GM18505 (cell line): ENCODE measurements around the gene HOXA2.

Source experiments
- ATAC-seq: cut with Tn5 transposase; IDR thresholded peaks from one replicate; pipeline ENCODE4 v1.9.1; 2021; ENCODE audit not compliant: unreplicated experiment
- POLR2A ChIP-seq: IDR thresholded peaks from 4 replicates; pipeline ENCODE4 v1.6.1; 2011; ENCODE audit warnings: borderline replicate concordance; ENCODE audit not compliant: insufficient read depth, insufficient read length; ENCODE audit errors: extremely low read depth

HOXA2 gene

DNA sequence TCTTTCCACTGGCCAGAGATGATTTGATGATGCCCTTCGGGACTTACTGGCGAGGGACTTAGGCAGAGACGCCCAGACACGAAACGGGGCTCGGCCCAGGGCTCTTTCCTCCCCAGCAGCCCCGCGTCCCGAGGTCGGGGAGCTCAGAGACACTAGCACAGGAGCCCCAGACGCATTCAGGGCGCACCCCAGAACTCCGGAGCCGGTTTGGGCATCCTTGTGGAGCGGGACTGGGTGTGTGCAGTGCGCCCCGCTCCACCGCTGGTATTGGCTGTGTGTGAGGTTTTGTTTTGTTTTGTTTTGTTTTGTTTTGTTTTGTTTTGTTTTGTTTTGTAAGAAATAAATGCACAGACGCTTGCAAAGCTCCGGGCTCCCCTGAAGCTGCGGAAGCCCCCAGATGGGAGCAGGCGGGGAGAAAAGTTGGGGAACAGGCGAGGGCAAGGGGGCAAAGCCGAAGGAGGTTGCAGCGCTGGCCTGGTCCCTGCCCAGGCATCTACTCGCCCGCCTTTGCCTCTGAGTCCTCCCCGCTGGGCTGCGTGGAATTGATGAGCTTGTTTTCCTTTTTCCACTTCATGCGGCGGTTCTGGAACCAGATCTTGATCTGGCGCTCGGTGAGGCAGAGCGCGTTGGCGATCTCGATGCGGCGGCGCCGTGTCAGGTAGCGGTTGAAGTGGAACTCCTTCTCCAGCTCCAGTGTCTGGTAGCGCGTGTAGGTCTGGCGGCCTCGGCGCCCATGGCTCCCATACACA, 42.9 kb upstream of the HOXA2 start:
- TF ChIP-seq POLR2A = no peak
- no peak for ATAC-seq

DNA sequence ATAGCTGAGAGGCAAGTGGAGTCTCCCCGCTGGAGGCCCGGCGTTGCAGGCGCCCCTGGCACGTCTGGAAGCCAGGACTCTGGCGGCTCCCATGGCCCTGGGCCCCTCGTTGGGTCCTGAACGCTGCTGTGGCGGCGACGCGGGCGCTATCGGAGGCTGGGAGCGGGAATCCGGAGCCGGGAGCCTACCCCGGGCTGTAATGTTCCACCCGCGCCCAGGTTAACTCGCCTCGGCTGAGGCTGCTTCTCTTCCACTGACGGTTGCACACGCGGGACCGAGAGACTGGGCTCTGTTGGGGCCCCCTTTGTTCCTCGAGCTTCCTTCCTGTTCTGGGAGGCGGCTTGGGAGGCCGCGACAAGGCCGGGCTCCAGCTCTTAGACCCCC, 42.3 kb upstream of the HOXA2 start:
- ATAC-seq = no peak
- TF ChIP-seq POLR2A = no peak

DNA sequence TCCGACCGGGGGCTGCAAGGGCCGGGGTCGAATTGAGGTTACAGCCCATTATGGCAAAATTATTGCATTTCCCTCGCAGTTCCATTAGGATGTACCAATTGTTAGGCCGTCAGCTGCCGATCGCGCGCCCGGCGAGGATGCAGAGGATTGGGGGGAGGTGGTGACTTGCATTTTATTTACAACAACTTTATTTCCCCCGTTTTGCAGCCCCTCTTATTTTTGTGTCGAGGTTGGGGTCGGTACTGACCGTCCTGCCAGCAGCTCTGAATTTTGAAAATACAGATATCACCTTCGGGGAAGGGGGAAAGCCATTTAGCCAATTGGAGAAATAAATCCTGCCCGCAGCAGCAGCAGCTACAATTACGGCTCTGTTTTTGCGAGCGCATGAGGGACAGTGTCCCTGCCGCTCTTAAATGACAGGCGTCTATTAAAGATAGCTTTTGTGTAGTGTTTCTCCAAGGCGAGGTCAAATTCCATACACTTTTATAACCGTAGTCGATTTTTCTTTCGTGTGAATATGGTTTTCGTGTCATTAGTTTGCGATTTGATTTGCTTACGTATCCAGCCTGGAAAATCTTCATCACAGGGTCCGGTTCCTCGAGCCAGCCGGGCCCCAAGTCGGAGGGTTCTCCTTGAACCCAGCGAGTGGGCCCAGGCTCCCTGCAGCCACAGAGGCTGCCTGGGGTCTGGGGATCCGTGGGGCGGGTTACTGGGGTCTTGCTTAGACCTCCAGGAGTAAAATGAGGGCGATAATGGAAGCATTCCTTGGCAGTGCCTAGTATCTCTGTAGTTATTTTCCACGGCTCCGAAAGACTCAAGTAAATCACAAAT, 41.7 kb upstream of the HOXA2 start:
- no peak for ATAC-seq
- TF ChIP-seq POLR2A = no peak

DNA sequence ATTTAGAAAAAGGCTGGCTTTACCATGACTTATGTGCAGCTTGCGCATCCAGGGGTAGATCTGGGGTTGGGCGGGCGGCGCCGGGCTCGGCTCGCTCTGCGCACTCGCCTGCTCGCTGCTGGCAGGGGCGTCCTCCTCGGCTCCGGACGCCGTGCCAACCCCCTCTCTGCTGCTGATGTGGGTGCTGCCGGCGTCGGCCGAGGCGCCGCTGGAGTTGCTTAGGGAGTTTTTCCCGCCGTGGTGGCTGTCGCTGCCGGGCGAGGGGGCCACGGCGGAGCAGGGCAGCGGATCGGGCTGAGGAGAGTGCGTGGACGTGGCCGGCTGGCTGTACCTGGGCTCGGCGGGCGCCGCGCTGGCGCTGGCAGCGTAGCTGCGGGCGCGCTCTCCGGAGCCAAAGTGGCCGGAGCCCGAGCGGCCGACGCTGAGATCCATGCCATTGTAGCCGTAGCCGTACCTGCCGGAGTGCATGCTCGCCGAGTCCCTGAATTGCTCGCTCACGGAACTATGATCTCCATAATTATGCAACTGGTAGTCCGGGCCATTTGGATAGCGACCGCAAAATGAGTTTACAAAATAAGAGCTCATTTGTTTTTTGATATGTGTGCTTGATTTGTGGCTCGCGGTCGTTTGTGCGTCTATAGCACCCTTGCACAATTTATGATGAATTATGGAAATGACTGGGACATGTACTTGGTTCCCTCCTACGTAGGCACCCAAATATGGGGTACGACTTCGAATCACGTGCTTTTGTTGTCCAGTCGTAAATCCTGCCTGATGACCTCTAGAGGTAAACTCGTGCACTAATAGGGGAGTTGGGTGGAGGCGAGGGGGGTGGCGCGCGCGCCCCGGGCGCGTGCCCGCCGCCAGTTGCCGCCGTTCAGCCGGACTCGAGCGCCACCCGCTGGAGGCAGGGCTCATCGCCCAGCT, 40.8 kb upstream of the HOXA2 start, which contains the start of gene HOXA5:
Gene HOXA5 (minus strand): TSS at position 659 of the 927 bp plus-strand sequence. CDS start 74 bp downstream, at position 585.
- ATAC-seq = no peak
- TF ChIP-seq POLR2A = no peak

GRCh38 chr7:27142580-27143022, 40.1 kb upstream of the HOXA2 start:
- TF ChIP-seq POLR2A = no peak
- no peak for ATAC-seq

DNA sequence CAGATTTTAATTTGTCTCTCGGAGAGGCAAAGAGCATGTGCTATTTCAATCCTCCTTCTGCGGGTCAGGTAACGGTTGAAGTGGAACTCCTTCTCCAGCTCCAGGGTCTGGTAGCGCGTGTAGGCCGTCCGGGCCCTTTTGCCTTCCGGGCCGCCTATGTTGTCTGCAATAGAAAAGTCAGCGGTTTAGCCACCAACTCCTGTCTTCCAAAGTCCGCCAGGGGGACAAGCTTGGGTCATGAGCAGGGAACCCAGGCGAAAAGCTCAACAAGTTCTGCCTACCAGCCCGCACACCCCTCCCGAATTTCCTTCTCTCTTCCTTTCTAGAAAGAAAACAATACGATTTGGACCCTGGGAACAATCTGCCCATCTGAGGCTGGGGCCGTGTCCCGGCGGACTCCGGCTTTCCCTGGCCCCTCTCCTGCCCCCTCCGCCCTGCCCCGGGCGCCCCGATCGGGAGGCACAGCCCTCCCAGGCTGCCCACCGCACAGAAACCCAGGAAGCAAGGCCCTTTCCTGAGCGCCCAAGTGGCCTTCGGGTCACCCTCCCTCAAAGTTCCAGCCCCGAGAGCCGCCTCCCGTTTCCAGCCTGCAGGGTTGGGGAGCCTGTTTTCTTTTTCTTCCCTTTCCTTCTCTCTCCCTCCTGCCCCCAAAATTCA, 39.6 kb upstream of the HOXA2 start:
- ATAC-seq = no peak
- TF ChIP-seq POLR2A = no peak

DNA sequence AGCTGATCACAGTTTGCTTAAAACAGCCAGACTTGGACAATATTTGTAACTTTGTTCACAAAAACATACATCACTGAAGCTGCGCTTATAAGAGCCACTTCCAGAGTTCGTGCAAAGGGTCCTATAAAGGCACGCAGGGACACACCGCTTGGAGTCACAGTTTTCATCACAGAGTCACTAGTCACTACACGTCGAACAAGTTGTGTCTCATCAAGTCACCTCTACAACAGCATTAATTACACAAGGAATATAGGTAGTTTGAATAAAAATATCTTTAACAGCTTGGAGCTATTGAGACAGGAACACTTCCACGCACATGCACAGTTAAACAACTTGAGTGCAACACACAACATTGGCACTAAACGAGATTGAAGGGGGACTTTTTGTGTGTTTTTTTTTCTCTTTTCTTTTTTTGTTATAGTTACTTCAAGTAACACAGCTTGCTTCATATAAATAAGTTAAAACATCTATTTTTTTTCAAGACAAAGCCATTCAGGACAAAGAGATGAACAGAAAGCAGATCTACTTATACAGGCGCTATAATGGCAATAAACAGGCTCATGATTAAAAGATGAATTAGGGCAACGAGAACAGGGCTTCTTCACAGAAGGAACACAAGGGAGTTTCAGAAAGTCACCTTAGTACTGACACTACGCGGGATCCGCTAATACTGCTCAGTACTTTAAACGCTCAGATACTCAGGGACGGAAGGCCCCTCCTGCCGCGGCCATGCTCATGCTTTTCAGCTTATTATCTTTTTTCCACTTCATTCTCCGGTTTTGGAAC, 38.8 kb upstream of the HOXA2 start:
- TF ChIP-seq POLR2A = no peak
- ATAC-seq = no peak

DNA sequence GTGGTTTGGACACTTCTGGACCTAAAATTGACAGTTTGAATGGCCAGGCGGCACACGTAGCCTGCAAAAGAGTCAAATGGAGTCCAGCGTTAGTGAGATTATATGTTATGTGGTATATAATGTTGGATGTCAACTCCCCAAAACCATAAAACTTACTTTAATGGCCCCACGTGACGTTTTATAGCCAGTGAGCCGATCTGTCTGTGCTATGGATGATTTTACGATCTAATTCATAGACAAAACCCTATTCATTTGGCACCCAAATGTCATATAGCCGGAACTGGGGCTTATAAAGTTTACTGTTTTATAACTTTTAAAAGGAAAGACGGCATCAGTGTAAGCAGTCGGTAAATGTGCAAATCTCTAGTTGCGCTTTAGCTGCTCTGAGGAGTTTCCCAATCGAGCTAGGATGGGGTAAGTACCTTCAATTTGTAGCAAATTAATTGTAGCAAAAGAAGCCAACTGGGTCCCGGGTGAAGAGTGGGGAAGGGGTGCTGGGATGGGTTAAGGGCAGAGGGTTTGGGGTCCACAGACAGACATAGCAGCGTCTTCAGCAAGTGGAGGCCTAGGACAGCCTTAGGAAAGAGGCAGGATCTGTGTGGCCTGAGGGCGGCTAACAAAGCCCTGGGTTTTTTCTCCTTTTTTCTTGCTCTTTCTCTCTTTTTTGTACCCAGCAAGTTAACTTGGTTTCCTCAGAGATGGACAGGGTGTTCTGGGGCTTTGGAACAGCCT, 37.8 kb upstream of the HOXA2 start:
- no peak for ATAC-seq
- no peak for TF ChIP-seq POLR2A

DNA sequence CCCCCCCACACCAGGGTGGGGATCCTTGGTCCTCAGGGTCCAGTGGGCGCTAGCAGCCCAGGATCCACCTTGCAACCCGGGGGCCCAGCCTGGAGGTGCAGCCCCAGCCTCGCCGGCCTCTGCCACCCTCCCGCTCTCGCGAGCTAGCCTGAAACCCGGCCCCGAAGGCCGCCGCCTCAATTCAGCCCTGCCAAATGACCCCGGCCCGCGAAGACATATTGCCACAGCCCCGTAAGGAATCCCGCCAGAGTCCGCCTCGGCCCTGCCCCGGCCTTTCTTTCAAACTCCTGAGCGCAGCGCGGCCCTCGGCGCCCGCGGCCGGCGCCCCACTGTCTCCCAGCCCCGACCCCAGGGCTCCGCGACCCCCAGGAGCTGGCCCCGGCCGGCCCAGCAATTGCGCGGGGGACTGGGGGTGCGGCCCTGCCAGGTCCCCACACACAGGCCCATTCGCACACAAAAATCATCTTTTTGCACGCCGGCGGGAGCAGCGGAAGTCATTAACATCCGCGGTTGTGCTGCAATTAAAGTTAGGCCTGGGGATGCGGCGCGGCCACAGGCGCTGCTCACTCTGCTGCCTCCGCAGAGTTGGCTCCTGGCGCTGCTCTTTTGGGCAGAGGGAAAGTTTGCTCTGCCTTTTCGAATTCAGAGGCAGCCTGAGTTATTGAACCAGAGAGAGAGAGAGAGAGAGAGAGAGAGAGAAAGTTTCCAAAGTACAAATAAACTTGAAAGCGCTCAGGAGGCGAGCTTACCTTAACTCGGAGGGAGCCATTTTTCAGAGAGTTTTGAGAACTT, 37.0 kb upstream of the HOXA2 start:
- no peak for TF ChIP-seq POLR2A
- no peak for ATAC-seq

- ATAC-seq = no peak
- no peak for TF ChIP-seq POLR2A
These were observed 36.5 kb upstream of the HOXA2 start for GRCh38 chr7:27138985-27139333.

DNA sequence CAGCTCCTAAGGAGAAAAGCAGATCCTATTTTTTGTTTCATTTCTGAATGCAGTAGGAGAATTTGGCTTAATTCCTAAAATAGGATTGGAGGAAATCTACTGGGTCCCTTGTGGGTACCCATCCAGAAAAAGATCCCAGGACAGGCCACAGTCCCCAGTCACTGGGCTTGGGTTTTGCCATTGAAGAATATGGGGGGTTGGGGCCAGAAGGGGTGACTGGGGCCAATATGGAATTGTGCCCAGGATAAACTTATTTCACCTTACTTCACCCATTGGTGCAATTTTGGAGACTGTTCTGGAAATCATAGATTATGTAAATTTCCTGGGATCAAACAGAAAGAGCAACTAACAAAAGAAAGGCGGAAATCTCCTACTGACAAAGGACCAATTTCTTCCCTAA, 36.0 kb upstream of the HOXA2 start:
- no peak for TF ChIP-seq POLR2A

More for the DNA sequence above, 36.0 kb upstream of the HOXA2 start:
- no peak for ATAC-seq
